ENCODE measurements around the gene PRKG2.
"Not testable (repeated sequence)": the region's sequence is repeated elsewhere in the genome, so short reads cannot be mapped to it uniquely, and the experiment has no call there.

Gene PRKG2, protein sequence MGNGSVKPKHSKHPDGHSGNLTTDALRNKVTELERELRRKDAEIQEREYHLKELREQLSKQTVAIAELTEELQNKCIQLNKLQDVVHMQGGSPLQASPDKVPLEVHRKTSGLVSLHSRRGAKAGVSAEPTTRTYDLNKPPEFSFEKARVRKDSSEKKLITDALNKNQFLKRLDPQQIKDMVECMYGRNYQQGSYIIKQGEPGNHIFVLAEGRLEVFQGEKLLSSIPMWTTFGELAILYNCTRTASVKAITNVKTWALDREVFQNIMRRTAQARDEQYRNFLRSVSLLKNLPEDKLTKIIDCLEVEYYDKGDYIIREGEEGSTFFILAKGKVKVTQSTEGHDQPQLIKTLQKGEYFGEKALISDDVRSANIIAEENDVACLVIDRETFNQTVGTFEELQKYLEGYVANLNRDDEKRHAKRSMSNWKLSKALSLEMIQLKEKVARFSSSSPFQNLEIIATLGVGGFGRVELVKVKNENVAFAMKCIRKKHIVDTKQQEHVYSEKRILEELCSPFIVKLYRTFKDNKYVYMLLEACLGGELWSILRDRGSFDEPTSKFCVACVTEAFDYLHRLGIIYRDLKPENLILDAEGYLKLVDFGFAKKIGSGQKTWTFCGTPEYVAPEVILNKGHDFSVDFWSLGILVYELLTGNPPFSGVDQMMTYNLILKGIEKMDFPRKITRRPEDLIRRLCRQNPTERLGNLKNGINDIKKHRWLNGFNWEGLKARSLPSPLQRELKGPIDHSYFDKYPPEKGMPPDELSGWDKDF

DNA sequence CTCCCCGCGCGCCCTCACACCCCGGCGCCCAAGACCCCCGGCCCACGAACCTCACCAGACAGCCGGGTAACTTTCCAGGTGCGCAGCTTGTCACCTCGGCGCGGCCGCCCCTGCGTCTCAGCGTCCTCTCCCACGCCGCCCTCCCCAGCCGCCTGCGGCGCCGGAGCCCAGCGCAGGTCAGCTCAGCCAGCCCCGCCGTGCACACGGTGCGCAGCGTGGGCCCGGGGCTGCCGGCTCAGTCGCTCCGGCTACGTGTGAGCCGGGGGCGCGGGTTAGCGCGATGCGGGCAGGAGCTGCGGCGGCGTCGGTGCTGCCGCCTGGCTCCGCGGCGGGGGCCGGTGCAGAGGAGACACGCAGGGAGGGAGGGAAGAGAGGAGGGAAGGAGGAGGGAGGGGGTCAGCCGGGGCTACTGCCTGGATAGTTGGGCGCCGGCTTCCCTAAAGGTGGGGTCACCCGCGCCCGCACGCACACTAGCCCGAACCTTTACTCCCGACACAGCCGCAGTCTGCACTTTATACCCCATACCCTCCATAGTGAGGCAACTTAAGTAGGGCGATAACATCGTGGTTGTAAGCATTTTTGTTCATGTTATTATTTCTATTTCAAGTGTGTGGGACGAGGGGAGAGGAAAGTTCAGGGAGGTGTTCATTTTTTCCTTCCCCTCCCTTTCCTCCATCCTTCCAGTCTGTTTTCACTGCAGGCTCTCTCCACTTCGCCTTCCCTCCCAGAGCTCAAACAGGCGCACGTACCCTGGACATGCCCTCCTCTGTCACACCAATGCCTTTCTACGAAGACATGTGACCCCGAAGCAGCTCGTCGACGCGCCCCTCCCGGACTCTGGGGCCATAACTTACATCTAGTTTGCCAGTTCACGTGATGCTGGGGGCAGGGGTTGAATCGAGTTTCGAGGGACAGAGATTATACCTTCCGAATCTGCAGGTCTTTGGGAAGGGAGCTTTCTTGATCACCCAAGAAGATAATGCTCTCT, at the start of gene PRKG2:
TSS of gene PRKG2 (minus strand) at position 342 of the 988 bp plus-strand sequence. CDS start 10,175 bp downstream, outside the sequence.
- DNase-seq (ENCODE audit: low read depth) = no peak

DNA sequence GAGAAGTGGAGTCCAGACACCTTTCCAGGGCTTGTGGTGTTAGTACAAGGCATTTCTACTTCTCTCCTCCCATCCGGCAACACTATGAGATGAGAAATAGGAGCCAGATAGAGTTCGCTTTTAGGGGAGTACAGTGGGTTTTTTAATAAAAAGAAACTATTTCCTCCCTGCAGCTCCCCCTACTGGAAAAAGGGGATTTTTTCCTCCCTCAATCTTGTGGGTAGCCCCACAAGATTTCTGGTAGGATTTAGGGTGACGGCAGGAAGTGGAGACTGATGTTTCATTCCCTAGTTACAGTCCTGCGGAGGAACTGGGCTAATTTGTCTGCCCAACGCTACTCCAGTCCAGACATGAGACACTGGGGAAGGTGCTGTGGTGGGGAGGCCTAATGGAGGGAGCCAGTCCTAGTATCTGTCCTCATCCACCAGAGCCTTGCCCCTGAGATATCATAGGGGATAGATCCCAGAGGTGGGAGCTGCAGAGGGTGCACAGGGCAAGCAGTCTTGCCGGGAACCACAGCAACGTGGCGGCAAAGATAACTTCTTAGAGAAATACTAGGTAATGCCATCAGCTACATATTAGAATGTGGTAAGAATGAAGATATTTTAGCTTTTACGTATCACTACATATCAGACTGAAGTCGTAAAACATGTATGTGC, 45.5 kb upstream of the PRKG2 start:
- no peak for DNase-seq (ENCODE audit: low read depth)

DNA sequence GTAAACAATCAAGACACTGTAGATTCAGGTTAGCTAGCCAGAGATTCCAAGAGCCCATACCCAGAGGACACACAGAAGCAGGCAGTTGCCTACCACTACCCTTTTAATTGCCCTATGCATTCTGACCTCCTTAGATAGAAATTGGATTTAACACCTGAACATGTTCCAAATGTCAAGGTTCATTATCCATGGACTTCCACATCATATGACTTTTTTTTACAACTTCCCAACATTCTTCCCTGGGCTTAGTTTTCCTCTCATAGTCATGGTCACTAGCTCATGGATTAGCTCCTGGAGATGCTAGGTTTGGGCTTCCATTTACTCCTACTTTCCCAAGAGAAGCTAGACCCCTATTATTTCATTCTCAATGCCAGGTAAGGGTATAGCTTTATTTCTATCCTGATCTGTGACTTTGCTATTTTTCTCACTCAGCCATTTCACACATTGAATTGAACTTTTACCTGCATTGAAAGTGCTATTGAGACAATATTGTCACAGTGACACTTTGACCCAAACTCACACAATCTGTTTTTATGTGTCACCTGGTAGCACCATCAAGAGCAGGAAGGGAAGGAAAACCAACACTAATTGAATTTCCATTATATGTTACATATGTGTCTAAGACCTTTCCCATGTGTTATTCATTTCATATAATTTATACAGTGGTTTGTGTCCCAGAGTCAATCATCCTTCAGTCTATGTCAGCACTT, 44.0 kb upstream of the PRKG2 start:
- DNase-seq (ENCODE audit: low read depth) = no peak

DNA sequence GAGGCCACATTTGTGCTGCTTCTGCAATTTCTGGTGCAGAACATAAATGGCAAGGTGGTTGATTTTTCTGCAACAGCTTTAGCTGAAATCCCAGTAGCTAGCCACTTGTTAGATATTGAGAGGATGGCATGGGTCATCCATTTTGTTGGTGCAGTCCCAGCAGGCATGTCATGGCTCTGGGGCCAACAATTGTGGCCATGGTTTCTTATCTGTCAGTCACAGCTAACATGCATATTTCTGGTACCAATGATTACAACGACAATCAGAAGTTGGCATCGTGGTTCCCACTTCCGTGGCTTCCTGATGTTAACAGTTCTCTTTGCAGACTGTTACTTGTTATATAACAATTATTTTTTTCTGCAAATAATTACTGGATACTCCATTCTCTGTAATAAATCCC, 42.8 kb upstream of the PRKG2 start:
- DNase-seq (ENCODE audit: low read depth) = no peak

DNA sequence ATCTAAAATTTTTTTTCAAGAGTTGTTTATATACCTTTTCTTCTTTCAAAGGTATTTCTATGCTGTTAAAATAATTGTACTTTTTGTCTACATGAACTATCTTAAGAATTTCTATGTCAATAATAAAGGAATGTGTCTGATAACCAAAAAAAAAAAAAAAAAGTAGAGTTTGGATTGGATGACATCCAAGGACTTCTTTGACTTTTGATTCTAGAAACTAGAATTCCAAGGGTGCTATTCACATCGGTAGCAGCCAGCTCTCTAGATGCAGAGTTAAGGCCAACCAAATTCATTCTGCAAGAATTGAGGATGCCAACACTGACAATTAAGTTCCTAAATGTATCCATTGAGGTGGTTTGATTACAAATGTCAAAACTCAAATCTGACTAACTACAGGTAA, 42.0 kb upstream of the PRKG2 start:
- peak; percentile 70 for DNase-seq (ENCODE audit: low read depth)

DNA sequence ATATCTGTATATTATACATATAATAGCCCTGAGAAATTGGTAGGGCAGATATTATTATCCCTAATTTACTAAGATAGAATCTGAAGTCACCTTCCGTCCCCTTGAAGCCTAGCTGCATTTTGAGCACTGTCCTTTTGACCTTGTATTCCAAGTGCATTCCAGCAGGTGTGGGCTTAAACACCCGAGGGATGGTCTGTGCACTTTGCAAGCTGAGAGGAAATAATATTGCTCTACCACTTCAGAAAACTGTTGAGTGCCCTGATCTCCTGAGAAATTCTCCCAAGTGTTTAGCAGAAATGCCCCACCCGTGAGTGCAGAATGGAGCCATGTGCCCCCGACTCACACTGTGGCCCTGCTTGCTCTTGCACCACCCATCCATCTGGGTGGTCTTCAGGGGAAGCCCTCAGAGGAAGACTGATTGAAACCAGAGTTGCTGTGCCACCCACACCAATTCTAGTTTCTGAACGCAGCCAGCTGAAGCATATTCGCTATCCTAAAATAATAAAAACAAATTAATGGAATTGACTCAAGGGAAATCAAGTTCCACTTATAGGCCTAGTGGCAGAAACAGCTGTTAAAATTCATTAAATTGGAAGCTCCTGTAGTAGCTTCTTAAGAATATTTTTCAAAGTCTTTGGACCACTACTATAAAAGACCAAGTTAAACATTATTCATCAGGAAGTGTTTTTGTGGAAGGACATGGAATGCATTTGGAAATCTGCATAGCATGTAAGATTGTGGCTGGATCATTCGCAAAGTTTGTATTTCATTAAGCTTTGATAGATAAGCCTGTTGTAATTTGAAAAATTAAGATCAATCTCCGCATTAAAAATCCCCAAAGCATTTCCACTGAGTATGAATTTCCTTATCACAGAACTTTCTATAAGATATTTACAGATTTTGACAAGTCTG, 41.3 kb upstream of the PRKG2 start:
- peak; percentile 36 for DNase-seq (ENCODE audit: low read depth)

DNA sequence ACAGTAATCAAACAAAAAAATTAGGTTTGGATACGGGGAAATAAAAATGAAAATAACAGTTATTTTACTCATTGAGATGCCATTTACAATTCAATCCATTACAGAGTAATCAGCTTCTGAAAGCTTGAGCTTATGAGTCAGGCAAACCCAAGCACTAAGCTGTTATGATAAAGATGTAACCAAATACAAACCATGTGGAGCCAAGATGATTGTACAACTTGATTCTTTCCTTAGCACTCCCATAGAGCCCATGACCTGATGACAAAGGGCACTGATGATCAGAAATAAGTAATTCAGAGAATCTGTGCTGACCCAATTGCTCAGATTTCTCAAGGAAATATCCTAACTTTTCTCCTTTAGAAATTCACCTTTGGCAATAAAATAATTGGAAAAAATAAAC, 40.5 kb upstream of the PRKG2 start:
- DNase-seq (ENCODE audit: low read depth) = peak; percentile 69

DNA sequence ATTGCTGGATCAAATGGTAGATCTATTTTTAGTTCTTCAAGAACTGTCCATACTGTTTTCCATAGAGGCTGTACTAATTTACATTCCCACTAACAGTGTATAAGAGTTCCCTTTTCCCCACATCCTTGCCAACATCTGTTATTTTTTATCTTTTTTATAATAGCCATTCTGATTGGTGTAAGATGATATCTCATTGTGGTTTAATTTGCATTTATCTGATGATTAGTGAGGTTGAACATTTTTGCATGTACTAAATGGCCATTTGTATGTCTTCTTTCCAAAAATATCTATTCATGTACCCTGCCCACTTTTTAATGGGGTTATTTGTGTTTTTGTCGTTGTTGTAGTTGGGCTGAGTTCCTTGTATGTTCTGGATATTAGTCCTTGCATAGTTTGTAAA, 35.4 kb upstream of the PRKG2 start:
- DNase-seq (ENCODE audit: low read depth) = no peak

DNA sequence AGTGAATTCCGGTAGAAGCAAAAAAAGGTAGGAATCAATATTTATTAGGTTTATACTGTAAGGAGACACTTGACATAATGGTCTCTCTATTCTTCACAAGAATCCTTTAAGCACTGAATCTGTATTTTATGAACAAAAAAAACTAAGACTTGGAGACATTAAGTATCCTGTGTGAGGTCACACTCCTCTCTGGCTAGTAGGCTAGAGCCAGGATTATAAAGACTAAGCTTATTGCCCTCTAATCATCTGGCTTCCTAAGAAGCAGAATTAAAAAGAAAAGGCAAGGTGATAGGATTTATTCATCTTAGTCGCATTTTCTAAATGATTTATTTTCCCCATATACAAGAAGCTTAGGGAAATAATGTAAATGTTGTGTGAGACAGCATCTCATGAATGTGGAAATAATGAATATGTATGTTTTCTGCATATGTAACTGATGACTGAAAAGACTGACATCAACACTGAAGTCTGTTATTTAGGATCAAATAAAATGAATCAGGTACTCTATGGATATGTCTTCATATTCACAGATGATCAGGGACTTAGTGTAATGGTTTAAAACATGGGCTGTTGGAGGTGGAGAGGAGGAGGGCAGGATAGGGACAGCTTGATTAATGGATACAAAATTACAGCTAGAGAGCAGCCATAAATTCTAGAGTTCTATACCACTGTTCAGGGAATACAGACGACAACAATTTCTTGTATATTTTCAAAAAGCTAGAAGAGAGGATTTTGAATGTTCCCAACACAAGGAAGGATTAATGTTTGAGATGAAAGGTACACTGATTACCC, 30.4 kb upstream of the PRKG2 start:
- no peak for DNase-seq (ENCODE audit: low read depth)

DNA sequence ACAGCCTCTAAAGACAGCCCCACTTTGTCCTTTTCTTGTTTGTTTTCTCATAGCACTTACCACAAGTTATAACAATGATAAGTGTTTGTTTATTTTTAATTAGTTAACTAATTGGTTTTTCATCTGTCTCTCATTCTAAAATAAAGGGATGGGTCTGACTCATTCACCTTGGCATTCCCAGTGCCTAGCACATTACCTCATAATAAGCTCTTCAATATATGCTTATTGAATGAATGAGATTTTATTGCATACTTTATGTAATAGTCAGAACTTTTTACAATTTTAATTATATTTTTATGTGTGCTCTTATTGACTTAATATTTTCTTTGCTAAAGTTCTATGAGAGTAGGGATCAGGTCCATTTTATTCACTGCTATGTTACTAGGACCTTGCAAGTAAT, 22.8 kb upstream of the PRKG2 start:
- DNase-seq (ENCODE audit: low read depth) = no peak

DNA sequence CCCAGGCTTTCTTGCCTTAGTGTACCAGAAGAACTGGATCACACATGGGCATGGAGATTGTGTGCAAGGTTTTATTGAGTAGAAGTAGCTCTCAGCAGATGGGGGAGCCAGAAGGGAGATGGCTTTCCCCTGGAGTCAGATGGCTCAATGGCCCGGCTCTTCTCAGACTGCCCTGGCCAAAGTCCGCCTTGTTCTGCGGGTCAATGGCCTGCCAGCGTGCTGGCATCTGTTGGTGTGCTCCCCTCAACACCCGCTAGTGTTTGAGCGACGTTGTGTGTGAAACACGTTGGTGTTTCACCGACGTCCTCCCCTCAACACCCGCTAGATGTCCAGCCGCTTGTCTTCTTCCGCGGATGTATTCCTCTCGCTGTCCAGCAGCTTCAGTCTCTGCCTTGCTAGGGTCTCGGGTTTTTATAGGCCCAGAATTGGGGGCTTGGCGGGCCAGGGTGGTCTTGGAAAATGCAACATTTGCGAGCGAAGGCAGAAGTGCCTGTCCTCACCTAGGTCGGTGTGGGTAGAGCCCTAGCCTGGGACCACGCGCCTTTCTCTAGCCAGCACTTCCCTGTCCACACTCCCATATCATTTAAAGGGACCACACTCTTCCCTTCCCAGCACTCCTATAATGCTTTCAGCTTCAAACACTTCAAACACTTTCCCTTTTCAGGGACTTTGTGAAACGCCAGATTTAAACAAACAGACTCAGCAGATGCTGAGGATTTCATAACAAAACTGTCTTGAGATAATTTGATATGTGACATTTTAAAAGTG, 21.1 kb upstream of the PRKG2 start:
- no peak for DNase-seq (ENCODE audit: low read depth)

DNA sequence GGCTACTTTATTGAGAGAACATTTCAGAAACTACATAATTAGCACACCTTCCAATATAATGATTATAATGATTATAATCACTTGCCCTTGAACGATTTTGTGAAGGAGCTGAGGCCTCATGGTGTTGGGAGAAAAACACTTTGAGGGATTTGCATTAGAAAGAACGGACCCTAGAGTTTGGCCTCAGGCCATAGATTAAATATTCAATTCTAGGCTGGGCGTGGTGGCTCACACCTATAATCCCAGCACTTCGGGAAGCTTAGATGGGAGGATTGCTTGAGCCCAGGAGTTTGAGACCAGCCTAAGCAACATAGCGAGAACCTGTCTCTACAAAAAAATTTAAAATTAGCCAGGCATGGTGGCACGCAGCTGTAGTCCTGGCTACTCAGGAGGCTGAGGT, 12.9 kb upstream of the PRKG2 start:
- DNase-seq (ENCODE audit: low read depth) = no peak

DNA sequence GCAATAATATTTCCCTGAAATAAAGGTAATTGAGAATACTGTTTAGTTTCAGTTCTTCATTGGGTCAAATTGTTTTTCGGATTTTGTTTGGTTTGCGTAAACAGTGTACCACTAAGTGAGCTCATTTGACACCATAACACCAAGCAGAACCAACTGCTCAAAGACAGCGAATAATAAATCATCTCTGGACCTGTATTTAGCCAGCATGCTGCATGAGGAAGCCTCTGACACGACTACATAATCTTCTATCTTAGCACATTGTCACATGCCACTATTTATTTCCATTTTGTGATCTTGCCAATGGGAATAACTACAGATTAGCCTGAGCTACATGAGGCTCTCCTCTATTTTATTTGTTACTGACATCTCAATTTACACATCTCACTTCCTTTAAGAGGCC, 12.1 kb upstream of the PRKG2 start:
- DNase-seq (ENCODE audit: low read depth) = no peak

DNA sequence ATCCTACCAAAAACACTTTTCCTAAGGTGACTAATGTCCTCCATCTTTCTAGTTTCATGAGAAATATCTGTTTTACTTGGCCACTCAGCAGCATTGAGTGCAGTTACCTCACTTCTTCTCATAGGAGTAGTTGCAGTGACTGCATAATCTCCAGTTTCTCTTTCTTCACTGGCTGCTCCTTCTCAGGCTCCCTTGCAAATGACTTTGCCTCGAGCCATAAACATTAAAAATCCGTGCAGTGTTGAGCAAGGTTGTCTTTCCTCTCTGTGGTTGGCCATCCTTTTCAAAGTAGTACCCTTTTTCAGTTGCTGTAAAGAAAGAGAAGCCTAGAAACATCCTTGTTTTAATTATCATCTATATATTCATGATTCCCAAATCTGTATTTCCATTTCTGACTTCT, 10.2 kb upstream of the PRKG2 start:
- no peak for DNase-seq (ENCODE audit: low read depth)

DNA sequence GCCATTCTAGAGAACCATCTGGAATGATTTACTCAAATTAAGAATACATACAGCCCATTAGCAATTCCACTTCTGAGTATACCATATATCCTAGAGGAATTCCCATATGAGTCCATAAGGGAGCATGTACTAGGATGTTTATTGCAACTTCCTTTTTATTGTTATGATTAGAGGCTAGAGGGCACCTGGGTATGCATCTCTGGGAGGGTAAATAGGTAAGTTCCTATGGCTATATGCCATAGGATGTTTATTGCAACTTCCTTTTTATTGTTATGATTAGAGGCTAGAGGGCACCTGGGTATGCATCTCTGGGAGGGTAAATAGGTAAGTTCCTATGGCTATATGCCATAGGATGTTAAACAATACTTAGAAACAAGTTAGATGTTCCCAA, 7.1 kb upstream of the PRKG2 start:
- DNase-seq (ENCODE audit: low read depth) = not testable (repeated sequence)

DNA sequence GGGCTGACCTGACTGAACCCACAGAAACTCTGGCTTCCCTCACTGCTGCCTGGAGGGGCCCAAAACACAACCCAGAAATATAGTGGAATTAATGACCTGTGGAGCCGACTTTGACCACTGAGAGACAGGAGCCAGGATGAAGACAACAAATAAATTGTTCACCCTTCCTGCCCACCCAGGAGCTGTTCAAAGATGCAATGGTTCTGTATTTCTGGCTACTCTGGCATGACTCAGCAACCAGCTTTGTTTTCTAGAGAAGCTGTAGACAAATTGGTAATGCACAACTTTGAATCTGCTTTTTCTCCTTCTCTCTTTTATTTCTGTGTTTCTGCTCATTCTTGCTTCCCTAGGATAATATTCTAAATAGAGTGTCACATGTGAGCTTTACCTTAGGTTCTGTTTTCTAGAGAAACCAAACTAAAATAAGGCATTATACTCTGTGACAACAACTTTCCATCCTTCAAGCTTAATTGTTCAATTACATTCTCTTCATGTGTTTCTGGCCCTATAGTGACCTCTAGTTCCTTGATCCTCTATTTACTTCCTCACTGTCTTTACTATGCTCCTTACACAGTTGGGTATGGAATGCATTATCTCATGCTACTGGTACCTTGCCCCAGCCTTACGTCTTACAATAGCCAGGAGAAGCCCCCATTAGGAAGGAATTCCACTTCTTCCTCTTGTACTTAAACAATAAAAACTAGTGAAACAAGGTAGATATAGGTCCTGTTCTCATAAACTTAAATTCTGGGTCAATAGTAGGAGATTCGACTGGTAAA, 6.5 kb upstream of the PRKG2 start:
- no peak for DNase-seq (ENCODE audit: low read depth)

DNA sequence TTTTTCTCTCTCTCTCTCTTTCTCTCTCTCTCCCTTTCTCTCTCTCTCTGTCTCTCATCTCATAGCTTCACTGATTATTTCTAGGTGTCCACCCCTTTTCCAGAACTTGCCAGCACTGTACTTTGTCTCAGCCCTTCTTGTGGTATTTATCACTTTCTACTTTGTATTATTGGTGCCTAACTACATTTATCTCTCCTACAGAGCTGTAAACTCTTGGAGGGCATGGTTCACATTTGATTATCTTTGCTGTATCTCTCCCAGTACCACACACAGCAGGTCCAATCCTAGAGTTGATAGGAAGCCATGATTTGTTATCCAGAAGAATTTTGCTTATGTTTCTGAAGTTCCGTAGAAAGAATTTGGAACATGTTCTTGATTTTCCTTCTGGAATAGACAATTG, 5.2 kb upstream of the PRKG2 start:
- no peak for DNase-seq (ENCODE audit: low read depth)

DNA sequence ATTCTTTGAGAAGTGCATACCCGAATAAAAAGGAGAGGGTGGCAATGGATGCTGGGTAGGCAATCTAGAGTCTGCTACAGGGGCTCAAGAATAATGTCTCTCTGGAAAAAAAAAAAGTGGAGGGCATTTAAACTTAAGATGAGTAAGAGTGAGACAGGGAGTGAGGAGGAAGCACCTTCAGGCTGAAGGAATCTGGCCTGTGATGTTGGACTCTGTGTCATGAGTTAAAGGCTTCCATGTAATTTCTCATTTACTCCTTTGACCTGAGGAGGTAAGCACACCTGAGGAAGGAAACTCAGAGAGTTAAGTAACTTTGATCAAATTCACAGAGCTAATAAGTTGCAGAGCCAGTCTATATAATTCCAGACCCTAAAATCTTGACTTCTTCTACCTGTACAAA, 3.2 kb upstream of the PRKG2 start:
- DNase-seq (ENCODE audit: low read depth) = no peak

Measured in HS-27A (cell line).